GM23338 (cell line): Measurements from ENCODE around the gene ENPP1. TPM values are rescaled to one million over a fixed set of nuclear protein-coding genes. Genes with fewer than 3 reads are reported as not detected.
A peak's percentile ranks its signal among the peaks of the same experiment; 100 is the strongest.

Experiments used
- ATAC-seq: fragments of 200-7000 bp; cut with Tn5 transposase; 3 replicates; pipeline ENCODE4 v1.9.1; 2020
- DNase-seq: peaks from one replicate; pipeline ENCODE4 v3.0.0-alpha.2; 2015; ENCODE audit warnings: low spot score
- H2AFZ ChIP-seq: fragments of 200-600 bp; sonication (generic); 2 replicates; pipeline ENCODE4 v1.8.0; 2016; ENCODE audit warnings: antibody characterized with exemption, mild to moderate bottlenecking, moderate library complexity
- H3F3A ChIP-seq: fragments of 200-600 bp; sonication (generic); replicated peaks from 2 replicates; pipeline ENCODE4 v1.8.0; 2017; ENCODE audit warnings: antibody characterized with exemption, mixed run types, low read depth
- H3K27ac ChIP-seq: fragments of 200-600 bp; sonication (generic); 2 replicates; pipeline ENCODE4 v1.6.1; 2016; ENCODE audit warnings: low read depth
- H3K27me3 ChIP-seq: fragments of 200-600 bp; sonication (generic); 2 replicates; pipeline ENCODE4 v1.8.0; 2016; ENCODE audit warnings: mild to moderate bottlenecking, mixed run types, moderate library complexity; ENCODE audit not compliant: insufficient read depth
- H3K36me3 ChIP-seq: fragments of 200-600 bp; sonication (generic); 2 replicates; pipeline ENCODE4 v1.8.0; 2016; ENCODE audit warnings: mild to moderate bottlenecking; ENCODE audit not compliant: insufficient read depth
- H3K4me1 ChIP-seq: fragments of 200-600 bp; sonication (generic); 2 replicates; pipeline ENCODE4 v1.8.0; 2016; ENCODE audit warnings: mild to moderate bottlenecking, moderate library complexity; ENCODE audit not compliant: insufficient read depth
- H3K4me2 ChIP-seq: fragments of 200-600 bp; sonication (generic); 2 replicates; pipeline ENCODE4 v1.7.1; 2017; ENCODE audit warnings: mixed run types
- H3K4me3 ChIP-seq: fragments of 200-600 bp; sonication (generic); 2 replicates; pipeline ENCODE4 v1.6.1; 2016; ENCODE audit warnings: mixed run types
- H3K79me2 ChIP-seq: fragments of 200-600 bp; sonication (generic); replicated peaks from 2 replicates; pipeline ENCODE4 v1.8.0; 2017; ENCODE audit warnings: mild to moderate bottlenecking; ENCODE audit not compliant: insufficient read depth
- H3K9me2 ChIP-seq: fragments of 200-600 bp; sonication (generic); 2 replicates; pipeline ENCODE4 v1.8.0; 2017; ENCODE audit not compliant: insufficient read depth
- H4K20me1 ChIP-seq: fragments of 200-600 bp; sonication (generic); replicated peaks from 2 replicates; pipeline ENCODE4 v1.8.0; 2017; ENCODE audit warnings: mild to moderate bottlenecking; ENCODE audit not compliant: insufficient read depth
- H3K27ac Mint-ChIP-seq: 2 replicates; pipeline ENCODE4 v1.8.0; 2020; ENCODE audit warnings: inconsistent platforms, mild to moderate bottlenecking, moderate library complexity, mixed read lengths
- H3K27me3 Mint-ChIP-seq: 3 replicates; pipeline ENCODE4 v1.8.0; 2022; ENCODE audit warnings: low read depth, mild to moderate bottlenecking, moderate library complexity, mixed read lengths, inconsistent platforms; ENCODE audit not compliant: insufficient read depth, poor library complexity
- H3K36me3 Mint-ChIP-seq: 3 replicates; pipeline ENCODE4 v1.8.0; 2021; ENCODE audit warnings: low read depth, mild to moderate bottlenecking, inconsistent platforms, moderate library complexity, mixed read lengths
- H3K4me1 Mint-ChIP-seq: 3 replicates; pipeline ENCODE4 v1.8.0; 2020; ENCODE audit warnings: mild to moderate bottlenecking, inconsistent platforms, mixed read lengths
- H3K4me3 Mint-ChIP-seq: 3 replicates; pipeline ENCODE4 v1.8.0; 2021; ENCODE audit warnings: moderate library complexity, mild to moderate bottlenecking, inconsistent platforms, mixed read lengths
- H3K9me3 Mint-ChIP-seq: 3 replicates; pipeline ENCODE4 v1.8.0; 2020; ENCODE audit warnings: moderate library complexity, mild to moderate bottlenecking, inconsistent platforms, mixed read lengths
- EZH2phosphoT487 ChIP-seq: fragments of 200-600 bp; sonication (generic); IDR thresholded peaks from one replicate; pipeline ENCODE4 v1.8.1; 2018; ENCODE audit warnings: antibody characterized with exemption; ENCODE audit not compliant: unreplicated experiment
- JUNB ChIP-seq: IDR thresholded peaks from one replicate; pipeline ENCODE4 v1.6.1; 2016; ENCODE audit warnings: antibody characterized with exemption; ENCODE audit not compliant: unreplicated experiment
- NANOG ChIP-seq: IDR thresholded peaks from 2 replicates; pipeline ENCODE4 v1.6.1; 2016; ENCODE audit warnings: antibody characterized with exemption, borderline replicate concordance
- POLR2AphosphoS5 ChIP-seq: IDR thresholded peaks from 2 replicates; pipeline ENCODE4 v1.6.1; 2016; ENCODE audit warnings: antibody characterized with exemption, low read depth
- STAT1 ChIP-seq: IDR thresholded peaks from one replicate; pipeline ENCODE4 v1.6.1; 2016; ENCODE audit warnings: antibody characterized with exemption; ENCODE audit not compliant: unreplicated experiment
- ZNF114 ChIP-seq: fragments of 250-450 bp; sonication (Bioruptor Pico); IDR thresholded peaks from 2 replicates; pipeline ENCODE4 v1.5.0; 2020; ENCODE audit warnings: mild to moderate bottlenecking, moderate library complexity
- ZNF331 ChIP-seq: fragments of 250-450 bp; sonication (Bioruptor Pico); IDR thresholded peaks from 2 replicates; pipeline ENCODE4 v1.5.0; 2020; ENCODE audit warnings: low read depth, mild to moderate bottlenecking, moderate library complexity
- polyA plus RNA-seq: library from polyadenylated mRNA; unstranded; fragments of >200 nt; fragmentation: Nextera tagmentation; extraction: Ambion mirVana; gene quantifications from 2 replicates; pipeline ENCODE4 v1.2.1, GENCODE V29; 2016
- total RNA-seq: library from RNA; depleted of rRNA; stranded (reverse); fragments of >200 nt; shearing (Covaris generic); gene quantifications from 2 replicates; pipeline ENCODE4 v1.2.3, GENCODE V29; 2014
- TF ChIP-seq, protein P1 (sequence below): fragments of 250-450 bp; sonication (Bioruptor Pico); IDR thresholded peaks from 2 replicates; pipeline ENCODE4 v1.5.0; 2020; ENCODE audit warnings: mild to moderate bottlenecking, moderate library complexity
- TF ChIP-seq, protein P2 (sequence below): IDR thresholded peaks from one replicate; pipeline ENCODE4 v1.6.1; 2018; ENCODE audit warnings: antibody characterized with exemption; ENCODE audit not compliant: unreplicated experiment
- TF ChIP-seq, protein P3 (sequence below): IDR thresholded peaks from 2 replicates; pipeline ENCODE4 v1.6.1; 2016; ENCODE audit warnings: antibody characterized with exemption

The ENPP1 gene
- total and polyA plus RNA-seq, 2 experiments from 2014 or later = 17.3 to 46.9 TPM

DNA sequence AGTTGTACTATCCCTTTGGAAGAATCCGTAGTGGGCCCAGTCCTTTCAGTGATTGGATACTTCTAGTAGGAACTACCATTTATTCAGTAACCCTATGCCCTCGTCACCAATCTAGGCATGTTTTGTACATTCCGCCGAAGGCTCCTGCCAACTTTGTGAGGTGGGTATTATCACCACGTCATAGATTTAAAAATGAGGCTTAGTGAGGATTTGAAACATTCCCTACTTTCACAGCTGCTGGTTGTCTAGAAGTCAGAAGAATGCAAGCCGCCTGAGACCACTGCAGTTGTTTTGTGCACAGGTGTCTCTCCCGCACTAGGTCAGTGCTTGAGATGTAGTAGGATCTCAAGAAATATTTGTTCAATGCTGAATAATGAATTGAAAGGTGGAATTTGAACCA is 32.6 kb downstream of the ENPP1 start:
- Histone ChIP-seq H3K9me2 (no peaks in the 10 kb centered on the region), H3K79me2 (peaks cover 7% of the 10 kb centered on the region; the same call in 1 of the 2 replicates), H3K4me2 (no peak overlapping the region), H3K27me3 (no peaks in the 10 kb centered on the region), H3K27ac (no peak overlapping the region), H3K4me1 (peaks cover 7% of the 10 kb centered on the region; the same call in 1 of the 2 replicates), H3K4me3 (no peak overlapping the region), H2AFZ (no peak overlapping the region), H3F3A (no peaks in the 10 kb centered on the region), H4K20me1 (no peaks in the 10 kb centered on the region), H3K36me3 (no peaks in the 10 kb centered on the region)
- no peak overlapping the region for H3K27ac Mint-ChIP-seq
- H3K27me3 Mint-ChIP-seq = peaks cover 2% of the 10 kb centered on the region
- TF ChIP-seq, protein P1, sequence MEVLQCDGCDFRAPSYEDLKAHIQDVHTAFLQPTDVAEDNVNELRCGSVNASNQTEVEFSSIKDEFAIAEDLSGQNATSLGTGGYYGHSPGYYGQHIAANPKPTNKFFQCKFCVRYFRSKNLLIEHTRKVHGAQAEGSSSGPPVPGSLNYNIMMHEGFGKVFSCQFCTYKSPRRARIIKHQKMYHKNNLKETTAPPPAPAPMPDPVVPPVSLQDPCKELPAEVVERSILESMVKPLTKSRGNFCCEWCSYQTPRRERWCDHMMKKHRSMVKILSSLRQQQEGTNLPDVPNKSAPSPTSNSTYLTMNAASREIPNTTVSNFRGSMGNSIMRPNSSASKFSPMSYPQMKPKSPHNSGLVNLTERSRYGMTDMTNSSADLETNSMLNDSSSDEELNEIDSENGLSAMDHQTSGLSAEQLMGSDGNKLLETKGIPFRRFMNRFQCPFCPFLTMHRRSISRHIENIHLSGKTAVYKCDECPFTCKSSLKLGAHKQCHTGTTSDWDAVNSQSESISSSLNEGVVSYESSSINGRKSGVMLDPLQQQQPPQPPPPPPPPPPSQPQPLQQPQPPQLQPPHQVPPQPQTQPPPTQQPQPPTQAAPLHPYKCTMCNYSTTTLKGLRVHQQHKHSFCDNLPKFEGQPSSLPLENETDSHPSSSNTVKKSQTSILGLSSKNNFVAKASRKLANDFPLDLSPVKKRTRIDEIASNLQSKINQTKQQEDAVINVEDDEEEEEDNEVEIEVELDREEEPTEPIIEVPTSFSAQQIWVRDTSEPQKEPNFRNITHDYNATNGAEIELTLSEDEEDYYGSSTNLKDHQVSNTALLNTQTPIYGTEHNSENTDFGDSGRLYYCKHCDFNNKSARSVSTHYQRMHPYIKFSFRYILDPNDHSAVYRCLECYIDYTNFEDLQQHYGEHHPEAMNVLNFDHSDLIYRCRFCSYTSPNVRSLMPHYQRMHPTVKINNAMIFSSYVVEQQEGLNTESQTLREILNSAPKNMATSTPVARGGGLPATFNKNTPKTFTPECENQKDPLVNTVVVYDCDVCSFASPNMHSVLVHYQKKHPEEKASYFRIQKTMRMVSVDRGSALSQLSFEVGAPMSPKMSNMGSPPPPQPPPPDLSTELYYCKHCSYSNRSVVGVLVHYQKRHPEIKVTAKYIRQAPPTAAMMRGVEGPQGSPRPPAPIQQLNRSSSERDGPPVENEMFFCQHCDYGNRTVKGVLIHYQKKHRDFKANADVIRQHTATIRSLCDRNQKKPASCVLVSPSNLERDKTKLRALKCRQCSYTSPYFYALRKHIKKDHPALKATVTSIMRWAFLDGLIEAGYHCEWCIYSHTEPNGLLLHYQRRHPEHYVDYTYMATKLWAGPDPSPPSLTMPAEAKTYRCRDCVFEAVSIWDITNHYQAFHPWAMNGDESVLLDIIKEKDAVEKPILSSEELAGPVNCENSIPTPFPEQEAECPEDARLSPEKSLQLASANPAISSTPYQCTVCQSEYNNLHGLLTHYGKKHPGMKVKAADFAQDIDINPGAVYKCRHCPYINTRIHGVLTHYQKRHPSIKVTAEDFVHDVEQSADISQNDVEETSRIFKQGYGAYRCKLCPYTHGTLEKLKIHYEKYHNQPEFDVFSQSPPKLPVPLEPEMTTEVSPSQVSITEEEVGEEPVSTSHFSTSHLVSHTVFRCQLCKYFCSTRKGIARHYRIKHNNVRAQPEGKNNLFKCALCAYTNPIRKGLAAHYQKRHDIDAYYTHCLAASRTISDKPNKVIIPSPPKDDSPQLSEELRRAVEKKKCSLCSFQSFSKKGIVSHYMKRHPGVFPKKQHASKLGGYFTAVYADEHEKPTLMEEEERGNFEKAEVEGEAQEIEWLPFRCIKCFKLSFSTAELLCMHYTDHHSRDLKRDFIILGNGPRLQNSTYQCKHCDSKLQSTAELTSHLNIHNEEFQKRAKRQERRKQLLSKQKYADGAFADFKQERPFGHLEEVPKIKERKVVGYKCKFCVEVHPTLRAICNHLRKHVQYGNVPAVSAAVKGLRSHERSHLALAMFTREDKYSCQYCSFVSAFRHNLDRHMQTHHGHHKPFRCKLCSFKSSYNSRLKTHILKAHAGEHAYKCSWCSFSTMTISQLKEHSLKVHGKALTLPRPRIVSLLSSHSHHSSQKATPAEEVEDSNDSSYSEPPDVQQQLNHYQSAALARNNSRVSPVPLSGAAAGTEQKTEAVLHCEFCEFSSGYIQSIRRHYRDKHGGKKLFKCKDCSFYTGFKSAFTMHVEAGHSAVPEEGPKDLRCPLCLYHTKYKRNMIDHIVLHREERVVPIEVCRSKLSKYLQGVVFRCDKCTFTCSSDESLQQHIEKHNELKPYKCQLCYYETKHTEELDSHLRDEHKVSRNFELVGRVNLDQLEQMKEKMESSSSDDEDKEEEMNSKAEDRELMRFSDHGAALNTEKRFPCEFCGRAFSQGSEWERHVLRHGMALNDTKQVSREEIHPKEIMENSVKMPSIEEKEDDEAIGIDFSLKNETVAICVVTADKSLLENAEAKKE (CRISPR knock-in tag) = no peak
- no peak for TF ChIP-seq ZNF331 (CRISPR knock-in tag)
- no peak for TF ChIP-seq EZH2phosphoT487
- TF ChIP-seq ZNF114 (CRISPR knock-in tag) = no peak
- no peaks in the 10 kb centered on the region for H3K36me3 Mint-ChIP-seq
- ATAC-seq = no peak
- no peaks in the 10 kb centered on the region for H3K9me3 Mint-ChIP-seq
- H3K4me1 Mint-ChIP-seq = peaks cover 14% of the 10 kb centered on the region
- no peak overlapping the region for H3K4me3 Mint-ChIP-seq
- DNase-seq = no peak

DNA sequence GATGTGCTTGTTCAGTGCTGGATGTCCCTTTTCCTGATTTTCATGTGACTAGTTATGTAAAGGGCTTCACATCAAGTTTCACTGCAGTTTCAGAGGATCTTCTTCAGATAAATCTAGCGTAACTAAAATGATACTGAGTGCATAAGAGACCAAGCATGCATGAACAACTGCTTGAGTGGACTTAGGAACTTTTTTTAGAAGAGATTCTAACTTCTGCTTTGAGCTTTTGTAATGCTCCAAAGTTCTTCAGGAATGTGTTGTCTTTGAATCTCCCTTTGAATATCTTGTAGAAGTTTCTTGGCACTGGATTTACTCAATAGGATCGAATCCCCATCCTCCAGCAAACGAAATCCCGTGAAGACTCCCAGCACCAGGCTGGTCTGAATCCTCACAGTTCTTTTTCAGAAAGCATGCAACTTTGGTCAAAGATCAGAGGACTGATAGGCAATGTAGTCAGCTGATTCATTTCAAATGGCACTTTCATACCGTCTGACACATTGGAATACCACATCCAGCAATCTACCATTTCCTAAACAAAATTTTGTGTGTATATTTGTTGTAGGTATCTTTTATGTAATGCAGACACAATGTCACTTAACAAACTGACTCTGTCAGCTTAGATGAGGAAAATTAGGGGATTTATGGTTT is 33.2 kb downstream of the ENPP1 start:
- Mint-ChIP-seq H3K9me3 (no peaks in the 10 kb centered on the region), H3K36me3 (no peaks in the 10 kb centered on the region), H3K27me3 (peaks cover 2% of the 10 kb centered on the region), H3K27ac (0 out of 2 replicates have a peak overlapping the region, but pooled peaks have one; percentile 25), H3K4me1 (peaks cover 14% of the 10 kb centered on the region), H3K4me3 (no peak overlapping the region)
- H3K4me2 ChIP-seq = no peak overlapping the region
- no peaks in the 10 kb centered on the region for H4K20me1 ChIP-seq
- H2AFZ ChIP-seq = no peak overlapping the region
- no peaks in the 10 kb centered on the region for H3K36me3 ChIP-seq
- no peak overlapping the region for H3K4me3 ChIP-seq
- no peak for ATAC-seq
- no peak for DNase-seq
- H3F3A ChIP-seq = no peaks in the 10 kb centered on the region
- no peaks in the 10 kb centered on the region for H3K27me3 ChIP-seq
- H3K4me1 ChIP-seq = peaks cover 7% of the 10 kb centered on the region; the same call in 1 of the 2 replicates
- peaks cover 7% of the 10 kb centered on the region; the same call in 1 of the 2 replicates for H3K79me2 ChIP-seq
- H3K27ac ChIP-seq = no peak overlapping the region
- no peaks in the 10 kb centered on the region; the same call in 1 of the 2 replicates for H3K9me2 ChIP-seq
- TF ChIP-seq NANOG = no peak
- TF ChIP-seq POLR2AphosphoS5 = no peak
- TF ChIP-seq JUNB = no peak
- no peak for TF ChIP-seq ZNF114 (CRISPR knock-in tag)
- TF ChIP-seq, protein P2, sequence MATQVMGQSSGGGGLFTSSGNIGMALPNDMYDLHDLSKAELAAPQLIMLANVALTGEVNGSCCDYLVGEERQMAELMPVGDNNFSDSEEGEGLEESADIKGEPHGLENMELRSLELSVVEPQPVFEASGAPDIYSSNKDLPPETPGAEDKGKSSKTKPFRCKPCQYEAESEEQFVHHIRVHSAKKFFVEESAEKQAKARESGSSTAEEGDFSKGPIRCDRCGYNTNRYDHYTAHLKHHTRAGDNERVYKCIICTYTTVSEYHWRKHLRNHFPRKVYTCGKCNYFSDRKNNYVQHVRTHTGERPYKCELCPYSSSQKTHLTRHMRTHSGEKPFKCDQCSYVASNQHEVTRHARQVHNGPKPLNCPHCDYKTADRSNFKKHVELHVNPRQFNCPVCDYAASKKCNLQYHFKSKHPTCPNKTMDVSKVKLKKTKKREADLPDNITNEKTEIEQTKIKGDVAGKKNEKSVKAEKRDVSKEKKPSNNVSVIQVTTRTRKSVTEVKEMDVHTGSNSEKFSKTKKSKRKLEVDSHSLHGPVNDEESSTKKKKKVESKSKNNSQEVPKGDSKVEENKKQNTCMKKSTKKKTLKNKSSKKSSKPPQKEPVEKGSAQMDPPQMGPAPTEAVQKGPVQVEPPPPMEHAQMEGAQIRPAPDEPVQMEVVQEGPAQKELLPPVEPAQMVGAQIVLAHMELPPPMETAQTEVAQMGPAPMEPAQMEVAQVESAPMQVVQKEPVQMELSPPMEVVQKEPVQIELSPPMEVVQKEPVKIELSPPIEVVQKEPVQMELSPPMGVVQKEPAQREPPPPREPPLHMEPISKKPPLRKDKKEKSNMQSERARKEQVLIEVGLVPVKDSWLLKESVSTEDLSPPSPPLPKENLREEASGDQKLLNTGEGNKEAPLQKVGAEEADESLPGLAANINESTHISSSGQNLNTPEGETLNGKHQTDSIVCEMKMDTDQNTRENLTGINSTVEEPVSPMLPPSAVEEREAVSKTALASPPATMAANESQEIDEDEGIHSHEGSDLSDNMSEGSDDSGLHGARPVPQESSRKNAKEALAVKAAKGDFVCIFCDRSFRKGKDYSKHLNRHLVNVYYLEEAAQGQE = no peak
- TF ChIP-seq STAT1 = no peak
- TF ChIP-seq, protein P3, sequence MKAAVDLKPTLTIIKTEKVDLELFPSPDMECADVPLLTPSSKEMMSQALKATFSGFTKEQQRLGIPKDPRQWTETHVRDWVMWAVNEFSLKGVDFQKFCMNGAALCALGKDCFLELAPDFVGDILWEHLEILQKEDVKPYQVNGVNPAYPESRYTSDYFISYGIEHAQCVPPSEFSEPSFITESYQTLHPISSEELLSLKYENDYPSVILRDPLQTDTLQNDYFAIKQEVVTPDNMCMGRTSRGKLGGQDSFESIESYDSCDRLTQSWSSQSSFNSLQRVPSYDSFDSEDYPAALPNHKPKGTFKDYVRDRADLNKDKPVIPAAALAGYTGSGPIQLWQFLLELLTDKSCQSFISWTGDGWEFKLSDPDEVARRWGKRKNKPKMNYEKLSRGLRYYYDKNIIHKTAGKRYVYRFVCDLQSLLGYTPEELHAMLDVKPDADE = no peak
